SK-N-SH treated with all-trans-retinoic acid at 6 μM for 48 hours (cell line): ENCODE measurements around the gene PDPR.
"Not testable (repeated sequence)": the region's sequence is repeated elsewhere in the genome, so short reads cannot be mapped to it uniquely, and the experiment has no call there.

Experiments used
- ARNTL ChIP-seq: fragments of 450-650 bp; formaldehyde crosslinking; IDR thresholded peaks from 2 replicates; pipeline ENCODE4 v1.5.0; 2020; ENCODE audit warnings: low read depth, mild to moderate bottlenecking, moderate library complexity, borderline replicate concordance
- CSDC2 ChIP-seq: fragments of 250-450 bp; sonication (Bioruptor Pico); IDR thresholded peaks from 2 replicates; pipeline ENCODE4 v1.5.0; 2020; ENCODE audit warnings: mild to moderate bottlenecking, moderate library complexity
- ESRRG ChIP-seq: fragments of 250-450 bp; sonication (Bioruptor Pico); IDR thresholded peaks from 2 replicates; pipeline ENCODE4 v1.6.1; 2021; ENCODE audit warnings: mild to moderate bottlenecking
- PATZ1 ChIP-seq: fragments of 250-450 bp; sonication (Bioruptor Pico); IDR thresholded peaks from 2 replicates; pipeline ENCODE4 v1.8.0; 2020; ENCODE audit warnings: mild to moderate bottlenecking, moderate library complexity, borderline replicate concordance
- PPARA ChIP-seq: fragments of 250-450 bp; sonication (Bioruptor Pico); IDR thresholded peaks from 2 replicates; pipeline ENCODE4 v1.5.0; 2020; ENCODE audit warnings: mild to moderate bottlenecking, borderline replicate concordance
- TCF4 ChIP-seq: fragments of 250-450 bp; sonication (Bioruptor Pico); IDR thresholded peaks from 2 replicates; pipeline ENCODE4 v1.8.0; 2021; ENCODE audit warnings: mild to moderate bottlenecking, moderate library complexity, borderline replicate concordance
- TOX ChIP-seq: fragments of 250-450 bp; sonication (Bioruptor Pico); IDR thresholded peaks from 2 replicates; pipeline ENCODE4 v1.8.0; 2021; ENCODE audit warnings: mild to moderate bottlenecking, moderate library complexity, borderline replicate concordance
- ZC3H10 ChIP-seq: fragments of 250-450 bp; sonication (Bioruptor Pico); IDR thresholded peaks from 2 replicates; pipeline ENCODE4 v1.5.1; 2021; ENCODE audit warnings: mild to moderate bottlenecking, moderate library complexity
- ZFP3 ChIP-seq: fragments of 250-450 bp; sonication (Bioruptor Pico); IDR thresholded peaks from 2 replicates; pipeline ENCODE4 v1.5.0; 2020; ENCODE audit warnings: mild to moderate bottlenecking, moderate library complexity
- ZNF70 ChIP-seq: fragments of 450-650 bp; formaldehyde crosslinking; IDR thresholded peaks from 2 replicates; pipeline ENCODE4 v1.5.0; 2020; ENCODE audit warnings: mild to moderate bottlenecking, moderate library complexity
- TF ChIP-seq, protein P1 (sequence below): fragments of 250-450 bp; sonication (Bioruptor Pico); IDR thresholded peaks from 2 replicates; pipeline ENCODE4 v1.5.1; 2020; ENCODE audit warnings: low read depth, mild to moderate bottlenecking, moderate library complexity
- TF ChIP-seq, protein P2 (sequence below): fragments of 250-450 bp; sonication (Bioruptor Pico); IDR thresholded peaks from 2 replicates; pipeline ENCODE4 v1.8.0; 2021; ENCODE audit warnings: low read depth, mild to moderate bottlenecking, moderate library complexity, borderline replicate concordance
- TF ChIP-seq, protein P3 (sequence below): fragments of 250-450 bp; sonication (Bioruptor Pico); IDR thresholded peaks from 2 replicates; pipeline ENCODE4 v1.5.1; 2021; ENCODE audit warnings: mild to moderate bottlenecking, moderate library complexity

DNA sequence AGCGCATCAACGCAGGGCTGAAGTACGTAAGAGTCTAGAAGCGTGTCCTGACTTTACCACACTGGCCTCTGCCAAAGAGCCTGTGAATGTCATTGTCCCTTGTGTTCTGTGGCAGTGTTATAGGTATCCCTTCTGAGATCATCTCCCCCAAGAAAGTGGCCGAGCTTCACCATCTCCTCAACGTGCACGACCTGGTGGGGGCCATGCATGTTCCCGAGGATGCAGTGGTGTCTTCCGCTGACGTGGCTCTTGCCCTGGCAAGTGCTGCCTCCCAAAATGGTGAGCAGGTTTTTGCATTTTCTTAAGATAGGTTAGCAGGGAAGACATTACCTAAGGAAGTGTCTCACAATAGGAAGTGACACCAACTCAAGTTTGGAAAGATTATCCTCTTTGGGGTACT lies 14.7 kb downstream of the PDPR start:
- not testable (repeated sequence) for TF ChIP-seq TOX (CRISPR knock-in tag); ARNTL; CSDC2 (CRISPR knock-in tag); PPARA (CRISPR knock-in tag); ZNF70 (CRISPR knock-in tag); ZFP3 (CRISPR knock-in tag); ZC3H10 (CRISPR knock-in tag); PATZ1 (CRISPR knock-in tag); ESRRG (CRISPR knock-in tag); TCF4 (CRISPR knock-in tag)
- TF ChIP-seq, protein P1, sequence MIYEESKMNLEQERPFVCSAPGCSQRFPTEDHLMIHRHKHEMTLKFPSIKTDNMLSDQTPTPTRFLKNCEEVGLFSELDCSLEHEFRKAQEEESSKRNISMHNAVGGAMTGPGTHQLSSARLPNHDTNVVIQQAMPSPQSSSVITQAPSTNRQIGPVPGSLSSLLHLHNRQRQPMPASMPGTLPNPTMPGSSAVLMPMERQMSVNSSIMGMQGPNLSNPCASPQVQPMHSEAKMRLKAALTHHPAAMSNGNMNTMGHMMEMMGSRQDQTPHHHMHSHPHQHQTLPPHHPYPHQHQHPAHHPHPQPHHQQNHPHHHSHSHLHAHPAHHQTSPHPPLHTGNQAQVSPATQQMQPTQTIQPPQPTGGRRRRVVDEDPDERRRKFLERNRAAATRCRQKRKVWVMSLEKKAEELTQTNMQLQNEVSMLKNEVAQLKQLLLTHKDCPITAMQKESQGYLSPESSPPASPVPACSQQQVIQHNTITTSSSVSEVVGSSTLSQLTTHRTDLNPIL (CRISPR knock-in tag): not testable (repeated sequence)
- TF ChIP-seq, protein P2, sequence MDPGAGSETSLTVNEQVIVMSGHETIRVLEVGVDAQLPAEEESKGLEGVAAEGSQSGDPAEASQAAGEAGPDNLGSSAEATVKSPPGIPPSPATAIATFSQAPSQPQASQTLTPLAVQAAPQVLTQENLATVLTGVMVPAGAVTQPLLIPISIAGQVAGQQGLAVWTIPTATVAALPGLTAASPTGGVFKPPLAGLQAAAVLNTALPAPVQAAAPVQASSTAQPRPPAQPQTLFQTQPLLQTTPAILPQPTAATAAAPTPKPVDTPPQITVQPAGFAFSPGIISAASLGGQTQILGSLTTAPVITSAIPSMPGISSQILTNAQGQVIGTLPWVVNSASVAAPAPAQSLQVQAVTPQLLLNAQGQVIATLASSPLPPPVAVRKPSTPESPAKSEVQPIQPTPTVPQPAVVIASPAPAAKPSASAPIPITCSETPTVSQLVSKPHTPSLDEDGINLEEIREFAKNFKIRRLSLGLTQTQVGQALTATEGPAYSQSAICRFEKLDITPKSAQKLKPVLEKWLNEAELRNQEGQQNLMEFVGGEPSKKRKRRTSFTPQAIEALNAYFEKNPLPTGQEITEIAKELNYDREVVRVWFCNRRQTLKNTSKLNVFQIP (CRISPR knock-in tag): not testable (repeated sequence)
- TF ChIP-seq, protein P3, sequence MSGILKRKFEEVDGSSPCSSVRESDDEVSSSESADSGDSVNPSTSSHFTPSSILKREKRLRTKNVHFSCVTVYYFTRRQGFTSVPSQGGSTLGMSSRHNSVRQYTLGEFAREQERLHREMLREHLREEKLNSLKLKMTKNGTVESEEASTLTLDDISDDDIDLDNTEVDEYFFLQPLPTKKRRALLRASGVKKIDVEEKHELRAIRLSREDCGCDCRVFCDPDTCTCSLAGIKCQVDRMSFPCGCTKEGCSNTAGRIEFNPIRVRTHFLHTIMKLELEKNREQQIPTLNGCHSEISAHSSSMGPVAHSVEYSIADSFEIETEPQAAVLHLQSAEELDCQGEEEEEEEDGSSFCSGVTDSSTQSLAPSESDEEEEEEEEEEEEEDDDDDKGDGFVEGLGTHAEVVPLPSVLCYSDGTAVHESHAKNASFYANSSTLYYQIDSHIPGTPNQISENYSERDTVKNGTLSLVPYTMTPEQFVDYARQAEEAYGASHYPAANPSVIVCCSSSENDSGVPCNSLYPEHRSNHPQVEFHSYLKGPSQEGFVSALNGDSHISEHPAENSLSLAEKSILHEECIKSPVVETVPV: not testable (repeated sequence)
